Fibroblast of upper back skin (primary cell): ENCODE data around the gene CCN5.

Experiments
- DNase-seq: peaks from one replicate; pipeline ENCODE4 v3.0.0-alpha.2; 2013

Gene CCN5

GRCh38 chr20:44738813-44739477 lies 23.8 kb downstream of the CCN5 start:
- DNase-seq, result peak; percentile 72

- no peak for DNase-seq
Observed at GRCh38 chr20:44739942-44740341, 24.8 kb downstream of the CCN5 start.

- no peak for DNase-seq
Observed at GRCh38 chr20:44742304-44743079, 27.3 kb downstream of the CCN5 start.

GRCh38 chr20:44743080-44743701 lies 28.0 kb downstream of the CCN5 start:
- no peak for DNase-seq

- DNase-seq, result no peak
Observed at GRCh38 chr20:44743916-44744655, 28.9 kb downstream of the CCN5 start.

- no peak for DNase-seq
Observed at GRCh38 chr20:44745122-44745597, 30.0 kb downstream of the CCN5 start.

GRCh38 chr20:44745598-44746366 lies 30.6 kb downstream of the CCN5 start, which contains the start of gene KCNK15:
TSS of gene KCNK15 (plus strand) at chr20:44745865. CDS start at chr20:44745911, 46 bp downstream.
- no peak for DNase-seq

GRCh38 chr20:44746367-44747165 lies 31.4 kb downstream of the CCN5 start:
- no peak for DNase-seq

GRCh38 chr20:44747166-44748004 lies 32.2 kb downstream of the CCN5 start:
- peak; percentile 65 for DNase-seq

- no peak for DNase-seq
Observed at GRCh38 chr20:44748005-44748370, 32.8 kb downstream of the CCN5 start.

GRCh38 chr20:44750081-44750805 lies 35.1 kb downstream of the CCN5 start:
- no peak for DNase-seq

- no peak for DNase-seq
Observed at GRCh38 chr20:44752099-44752931, 37.1 kb downstream of the CCN5 start.

- DNase-seq, result no peak
Observed at GRCh38 chr20:44754554-44754953, 39.4 kb downstream of the CCN5 start.

- no peak for DNase-seq
Observed at GRCh38 chr20:44756011-44756688, 41.0 kb downstream of the CCN5 start.

- no peak for DNase-seq
Observed at GRCh38 chr20:44756956-44757355, 41.8 kb downstream of the CCN5 start.

- no peak for DNase-seq
Observed at GRCh38 chr20:44758247-44759101, 43.3 kb downstream of the CCN5 start.

- no peak for DNase-seq
Observed at GRCh38 chr20:44759595-44759994, 44.4 kb downstream of the CCN5 start.
